Right lobe of liver (tissue), 4 donors: ENCODE measurements around the gene AKT3.

Source experiments
- CTCF ChIP-seq, 4 donors: fragments of 200-600 bp in 3 of 4; fragments of 450-650 bp in 1 of 4; IDR thresholded peaks; one replicate each; pipeline versions ENCODE4 v1.5.1 to v1.8.0; 2016 to 2022; ENCODE audit warnings: antibody characterized with exemption in 4 of 4, mild to moderate bottlenecking in 2 of 4
- POLR2A ChIP-seq: fragments of 450-650 bp; IDR thresholded peaks from one replicate; pipeline ENCODE4 v1.6.1; 2017; ENCODE audit warnings: antibody characterized with exemption, mild to moderate bottlenecking
- donor health status: DM: no; HTN: no; CAD: no.
- donor health status: DM: no; HTN: no; CAD: no.
- donor health status: DM: no; HTN: yes; CAD: no.

GRCh38 chr1:243740255-243740999 lies 109.6 kb downstream of the AKT3 start:
- TF ChIP-seq CTCF (IDR thresholded peaks at IDR 0.05) (no peak), POLR2A (no peak)
